CD4-positive, alpha-beta T cell treated with Interleukin-4 for 1 hour (primary cell): Measurements from ENCODE around the gene CYTH4.

Source experiments
- DNase-seq, 2 donors: peaks; one replicate each; pipeline ENCODE4 v3.0.0-alpha.2; 2020 to 2022

Gene CYTH4

GRCh38 chr22:37273126-37273845 lies 9.0 kb upstream of the CYTH4 start:
- no peak for DNase-seq

- no peak for DNase-seq
These were observed 8.5 kb upstream of the CYTH4 start for GRCh38 chr22:37273846-37274225.

GRCh38 chr22:37274380-37274862 lies 7.9 kb upstream of the CYTH4 start:
- peak in 1 of 2 donors; percentile 58 for DNase-seq

GRCh38 chr22:37275134-37275533 lies 7.2 kb upstream of the CYTH4 start:
- DNase-seq = no peak

- no peak for DNase-seq
These were observed 6.7 kb upstream of the CYTH4 start for GRCh38 chr22:37275622-37276021.

GRCh38 chr22:37276776-37277175 lies 5.5 kb upstream of the CYTH4 start:
- DNase-seq = peak in 1 of 2 donors; percentile 33

- DNase-seq = no peak
These were observed 4.9 kb upstream of the CYTH4 start for GRCh38 chr22:37277384-37277783.

GRCh38 chr22:37278261-37278660 lies 4.0 kb upstream of the CYTH4 start:
- no peak for DNase-seq

- peak; percentile 33 for DNase-seq
These were observed 2.8 kb upstream of the CYTH4 start for GRCh38 chr22:37279331-37280181.

GRCh38 chr22:37280718-37281117 lies 1.6 kb upstream of the CYTH4 start:
- no peak for DNase-seq

GRCh38 chr22:37281195-37281594 lies 1.1 kb upstream of the CYTH4 start:
- DNase-seq = no peak

GRCh38 chr22:37281646-37282384 lies 493 bp upstream of the CYTH4 start:
- DNase-seq = no peak

- DNase-seq = peak in 1 of 2 donors; percentile 56
These were observed 1.2 kb downstream of the CYTH4 start for GRCh38 chr22:37283393-37283937.

GRCh38 chr22:37284126-37284804 lies 2.0 kb downstream of the CYTH4 start:
- no peak for DNase-seq

GRCh38 chr22:37284805-37285355 lies 2.6 kb downstream of the CYTH4 start:
- DNase-seq = peak; percentile 65 to 83

GRCh38 chr22:37285937-37286336 lies 3.6 kb downstream of the CYTH4 start:
- no peak for DNase-seq

GRCh38 chr22:37287550-37287951 lies 5.2 kb downstream of the CYTH4 start:
- DNase-seq = no peak

- no peak for DNase-seq
These were observed 6.2 kb downstream of the CYTH4 start for GRCh38 chr22:37288521-37288920.

GRCh38 chr22:37289156-37289735 lies 6.9 kb downstream of the CYTH4 start:
- no peak for DNase-seq

GRCh38 chr22:37290737-37291136 lies 8.4 kb downstream of the CYTH4 start:
- DNase-seq = no peak

- no peak for DNase-seq
These were observed 9.4 kb downstream of the CYTH4 start for GRCh38 chr22:37291559-37292298.
